ENCODE data around the gene CD53. TPM values are rescaled to one million over a fixed set of nuclear protein-coding genes. Genes with fewer than 3 reads are reported as not detected.

The CD53 gene
- total RNA-seq, 1 experiment from 2014 or later, result not detected

- intact Hi-C loops (cut with micrococcal nuclease), result no loop called here
- H3K9me3 Mint-ChIP-seq (ENCODE audit: unreplicated experiment), result no peaks in the 10 kb centered on the region
- H3K27ac Mint-ChIP-seq (ENCODE audit: low read depth, unreplicated experiment), result no peak overlapping the region
- no peaks in the 10 kb centered on the region for H3K36me3 Mint-ChIP-seq (ENCODE audit: insufficient read depth, unreplicated experiment)
- TF ChIP-seq, protein P1, sequence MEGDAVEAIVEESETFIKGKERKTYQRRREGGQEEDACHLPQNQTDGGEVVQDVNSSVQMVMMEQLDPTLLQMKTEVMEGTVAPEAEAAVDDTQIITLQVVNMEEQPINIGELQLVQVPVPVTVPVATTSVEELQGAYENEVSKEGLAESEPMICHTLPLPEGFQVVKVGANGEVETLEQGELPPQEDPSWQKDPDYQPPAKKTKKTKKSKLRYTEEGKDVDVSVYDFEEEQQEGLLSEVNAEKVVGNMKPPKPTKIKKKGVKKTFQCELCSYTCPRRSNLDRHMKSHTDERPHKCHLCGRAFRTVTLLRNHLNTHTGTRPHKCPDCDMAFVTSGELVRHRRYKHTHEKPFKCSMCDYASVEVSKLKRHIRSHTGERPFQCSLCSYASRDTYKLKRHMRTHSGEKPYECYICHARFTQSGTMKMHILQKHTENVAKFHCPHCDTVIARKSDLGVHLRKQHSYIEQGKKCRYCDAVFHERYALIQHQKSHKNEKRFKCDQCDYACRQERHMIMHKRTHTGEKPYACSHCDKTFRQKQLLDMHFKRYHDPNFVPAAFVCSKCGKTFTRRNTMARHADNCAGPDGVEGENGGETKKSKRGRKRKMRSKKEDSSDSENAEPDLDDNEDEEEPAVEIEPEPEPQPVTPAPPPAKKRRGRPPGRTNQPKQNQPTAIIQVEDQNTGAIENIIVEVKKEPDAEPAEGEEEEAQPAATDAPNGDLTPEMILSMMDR (IDR thresholded peaks at IDR 0.05; ENCODE audit: unreplicated experiment), result no peak
- DNase-seq (ENCODE audit: unreplicated experiment), result no peak
- ChIA-PET CTCF (interaction anchor here (0.6 kb wide), 1 partner anchor 150 kb away, joined by 3 read pairs; no protein-coding TSS in a partner anchor), POLR2A (no interaction called here)
- peaks cover 7% of the 10 kb centered on the region for H3K4me1 Mint-ChIP-seq (ENCODE audit: insufficient read depth, unreplicated experiment)
- peaks cover 17% of the 10 kb centered on the region for H3K27me3 Mint-ChIP-seq (ENCODE audit: insufficient read depth, unreplicated experiment)
- H3K4me3 Mint-ChIP-seq (ENCODE audit: unreplicated experiment), result no peak overlapping the region
- no TSS peak for BruUV-seq (replicated peaks)
Observed at GRCh38 chr1:110880708-110881374, 7.9 kb downstream of the CD53 start.

- Mint-ChIP-seq H3K9me3 (ENCODE audit: unreplicated experiment) (no peaks in the 10 kb centered on the region), H3K4me1 (ENCODE audit: insufficient read depth, unreplicated experiment) (no peaks in the 10 kb centered on the region), H3K36me3 (ENCODE audit: insufficient read depth, unreplicated experiment) (no peaks in the 10 kb centered on the region), H3K4me3 (ENCODE audit: unreplicated experiment) (no peak overlapping the region), H3K27ac (ENCODE audit: low read depth, unreplicated experiment) (no peak overlapping the region), H3K27me3 (ENCODE audit: insufficient read depth, unreplicated experiment) (peaks cover 49% of the 10 kb centered on the region)
- TF ChIP-seq, protein P1 (IDR thresholded peaks at IDR 0.05; ENCODE audit: unreplicated experiment), result no peak
- BruUV-seq (replicated peaks), result no TSS peak
- no peak for DNase-seq (ENCODE audit: unreplicated experiment)
- CTCF ChIA-PET, result interaction anchor here (0.5 to 0.7 kb wide), 2 partner anchors 8 to 101 kb away, joined by 3 read pairs; no protein-coding TSS in a partner anchor
- intact Hi-C loops (cut with micrococcal nuclease), result no loop called here
- POLR2A ChIA-PET, result no interaction called here
Observed at GRCh38 chr1:110888049-110888448, 15.1 kb downstream of the CD53 start.

- ChIA-PET CTCF (interaction anchor here (0.5 to 0.7 kb wide), 2 partner anchors 9 to 102 kb away, joined by 3 read pairs; no protein-coding TSS in a partner anchor), POLR2A (no interaction called here)
- TF ChIP-seq, protein P1 (IDR thresholded peaks at IDR 0.05; ENCODE audit: unreplicated experiment), result no peak
- H3K27me3 Mint-ChIP-seq (ENCODE audit: insufficient read depth, unreplicated experiment), result peaks cover 52% of the 10 kb centered on the region
- no TSS peak for BruUV-seq (replicated peaks)
- no peak for DNase-seq (ENCODE audit: unreplicated experiment)
- H3K4me3 Mint-ChIP-seq (ENCODE audit: unreplicated experiment), result no peak overlapping the region
- no peaks in the 10 kb centered on the region for H3K9me3 Mint-ChIP-seq (ENCODE audit: unreplicated experiment)
- intact Hi-C loops (cut with micrococcal nuclease), result no loop called here
- H3K36me3 Mint-ChIP-seq (ENCODE audit: insufficient read depth, unreplicated experiment), result no peaks in the 10 kb centered on the region
- no peak overlapping the region for H3K27ac Mint-ChIP-seq (ENCODE audit: low read depth, unreplicated experiment)
- no peaks in the 10 kb centered on the region for H3K4me1 Mint-ChIP-seq (ENCODE audit: insufficient read depth, unreplicated experiment)
Observed at GRCh38 chr1:110888641-110889040, 15.7 kb downstream of the CD53 start.

DNA sequence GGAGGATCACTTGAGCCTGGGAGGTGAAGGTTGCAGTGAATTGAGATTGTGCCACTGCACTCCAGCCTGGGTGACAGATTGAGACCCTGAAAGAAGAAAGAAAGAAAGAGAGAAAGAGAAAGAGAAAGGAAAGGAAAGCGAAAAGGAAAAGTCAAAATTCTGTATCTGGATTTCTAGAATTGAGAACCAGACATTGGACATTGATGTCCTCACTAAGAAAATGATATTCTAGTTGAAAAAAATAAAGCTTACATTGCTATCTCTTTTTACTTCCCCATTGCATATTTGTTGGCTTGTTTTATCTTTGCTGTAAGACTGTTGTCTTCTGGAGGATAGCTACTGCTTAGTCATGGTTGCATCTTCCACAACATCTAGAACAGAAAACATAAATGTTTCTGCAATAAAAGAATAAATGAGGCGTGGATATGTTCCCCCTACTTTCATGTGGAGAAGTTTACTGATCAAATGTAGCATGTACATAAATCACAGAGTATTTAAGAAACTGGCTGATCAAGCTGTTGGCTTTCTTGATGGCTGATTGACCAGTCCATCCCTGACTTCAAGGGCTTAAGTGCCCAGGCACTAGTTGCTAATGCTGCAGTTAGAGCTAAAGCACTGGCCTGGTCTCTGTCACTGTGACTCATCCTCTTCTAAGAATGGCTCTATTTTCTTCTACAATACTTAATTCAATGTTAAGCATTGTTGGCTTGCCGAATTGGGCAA, 17.7 kb downstream of the CD53 start:
- H3K4me3 Mint-ChIP-seq (ENCODE audit: unreplicated experiment), result no peak overlapping the region
- H3K4me1 Mint-ChIP-seq (ENCODE audit: insufficient read depth, unreplicated experiment), result no peaks in the 10 kb centered on the region
- no peak overlapping the region for H3K27ac Mint-ChIP-seq (ENCODE audit: low read depth, unreplicated experiment)
- TF ChIP-seq, protein P1 (IDR thresholded peaks at IDR 0.05; ENCODE audit: unreplicated experiment), result no peak
- H3K36me3 Mint-ChIP-seq (ENCODE audit: insufficient read depth, unreplicated experiment), result no peaks in the 10 kb centered on the region
- POLR2A ChIA-PET, result no interaction called here
- BruUV-seq (replicated peaks), result no TSS peak
- intact Hi-C loops (cut with micrococcal nuclease), result no loop called here
- DNase-seq (ENCODE audit: unreplicated experiment), result no peak
- CTCF ChIA-PET, result interaction anchor here (0.9 to 1.3 kb wide), 2 partner anchors 140 to 332 kb away, joined by 4 read pairs; no protein-coding TSS in a partner anchor
- H3K9me3 Mint-ChIP-seq (ENCODE audit: unreplicated experiment), result no peaks in the 10 kb centered on the region
- peaks cover 39% of the 10 kb centered on the region for H3K27me3 Mint-ChIP-seq (ENCODE audit: insufficient read depth, unreplicated experiment)

Data from MCF 10A (cell line).